HG03097 (cell line): ENCODE measurements around the gene PITPNB.

ENCODE experiments used
- ATAC-seq: cut with Tn5 transposase; IDR thresholded peaks from one replicate; pipeline ENCODE4 v1.9.1; 2021; ENCODE audit not compliant: unreplicated experiment, low FRiP score

PITPNB gene

GRCh38 chr22:27836181-27836580, 82.9 kb downstream of the PITPNB start:
- ATAC-seq, result no peak

- ATAC-seq, result no peak
These were observed 83.6 kb downstream of the PITPNB start for GRCh38 chr22:27835446-27835845.

- ATAC-seq, result no peak
These were observed 84.5 kb downstream of the PITPNB start for GRCh38 chr22:27834364-27835185.

GRCh38 chr22:27833803-27834202, 85.3 kb downstream of the PITPNB start:
- ATAC-seq, result no peak

- no peak for ATAC-seq
These were observed 86.5 kb downstream of the PITPNB start for GRCh38 chr22:27832606-27833005.

GRCh38 chr22:27829620-27830019, 89.4 kb downstream of the PITPNB start:
- no peak for ATAC-seq

- ATAC-seq, result no peak
These were observed 91.2 kb downstream of the PITPNB start for GRCh38 chr22:27827604-27828587.

GRCh38 chr22:27825174-27825573, 93.9 kb downstream of the PITPNB start:
- no peak for ATAC-seq

- ATAC-seq, result no peak
These were observed 95.8 kb downstream of the PITPNB start for GRCh38 chr22:27823221-27823620.

- ATAC-seq, result no peak
These were observed 97.9 kb downstream of the PITPNB start for GRCh38 chr22:27820896-27821866.

- ATAC-seq, result no peak
These were observed 102.5 kb downstream of the PITPNB start for GRCh38 chr22:27816552-27816951.

GRCh38 chr22:27815826-27816530, 103.1 kb downstream of the PITPNB start:
- no peak for ATAC-seq

- ATAC-seq, result no peak
These were observed 104.1 kb downstream of the PITPNB start for GRCh38 chr22:27814993-27815392.

- no peak for ATAC-seq
These were observed 107.3 kb downstream of the PITPNB start for GRCh38 chr22:27811778-27812177.

- no peak for ATAC-seq
These were observed 108.4 kb downstream of the PITPNB start for GRCh38 chr22:27810609-27811151.

GRCh38 chr22:27809700-27810608, 109.1 kb downstream of the PITPNB start:
- no peak for ATAC-seq

GRCh38 chr22:27809226-27809603, 109.8 kb downstream of the PITPNB start:
- no peak for ATAC-seq

- ATAC-seq, result no peak
These were observed 110.4 kb downstream of the PITPNB start for GRCh38 chr22:27808451-27809225.
